NCI-H1694 (cell line): Measurements from ENCODE around the gene URI1.

Experiments
- DNase-seq: peaks from one replicate; lab custom pipeline; 2025; lab: John Stamatoyannopoulos, UW

Gene URI1

DNA sequence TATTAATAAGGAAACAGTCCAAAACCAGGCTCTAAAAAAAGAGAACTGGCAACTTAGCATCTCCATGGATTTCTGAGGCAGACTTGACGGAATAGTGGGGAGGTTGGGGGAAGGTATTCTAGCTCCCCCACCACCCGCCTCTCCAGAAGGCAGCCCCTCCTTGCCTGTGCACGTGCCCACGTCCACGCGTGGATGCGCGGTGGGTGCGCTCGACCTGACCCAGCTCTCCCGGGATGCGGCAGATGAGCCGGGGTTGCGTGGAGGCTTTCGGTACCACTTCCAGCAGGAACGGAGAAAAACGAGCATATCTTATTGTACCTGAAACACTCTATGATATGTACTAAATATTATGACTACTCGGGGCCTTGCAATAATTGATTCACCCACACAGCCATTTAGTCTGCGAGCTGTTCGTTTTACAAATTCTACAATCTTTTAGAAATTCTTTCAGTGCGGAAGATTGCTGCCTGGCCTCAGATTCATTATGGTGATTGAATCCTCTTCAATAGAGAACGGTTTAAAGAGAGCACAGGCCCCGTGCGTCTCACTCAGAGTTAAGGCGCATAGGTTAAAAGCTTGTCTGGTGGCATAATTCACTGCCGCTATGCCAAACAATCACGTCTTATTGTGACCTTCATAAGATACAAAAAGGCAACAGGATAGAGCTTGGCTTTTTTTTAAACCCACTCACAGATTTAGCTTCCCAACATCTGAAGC, 117.9 kb downstream of the URI1 start:
- DNase-seq = no peak

DNA sequence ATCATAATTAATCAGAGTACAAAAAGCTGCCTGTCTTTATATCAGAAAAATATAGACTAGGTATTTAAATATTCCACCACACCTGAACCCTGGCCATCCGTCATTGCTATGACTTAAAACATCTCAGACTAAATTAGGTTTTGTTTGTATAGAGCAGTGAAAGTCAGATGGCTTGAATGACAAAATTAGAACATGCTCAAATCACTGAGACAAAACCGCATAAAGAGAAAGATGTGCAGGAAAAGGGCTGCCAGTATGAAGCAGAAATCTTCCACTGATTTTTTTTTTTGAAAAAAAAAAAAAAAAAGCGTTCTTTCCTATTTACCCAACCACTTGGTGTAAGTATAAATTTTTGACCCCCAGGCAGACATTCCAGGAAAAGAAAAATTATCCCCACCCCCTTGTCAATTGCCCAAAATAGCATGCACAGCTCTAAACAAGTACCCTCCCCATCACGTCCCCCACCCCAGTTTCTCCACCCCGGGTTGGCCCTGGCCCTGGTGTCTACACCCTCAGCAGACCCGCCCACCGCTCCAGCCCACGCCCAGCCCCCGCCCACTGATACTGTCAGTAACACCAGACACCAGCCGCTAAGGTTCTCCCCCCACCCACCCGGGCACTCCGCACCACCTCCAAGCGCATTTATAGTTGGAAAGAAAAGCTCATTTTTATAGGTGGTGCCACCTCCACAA, 118.6 kb downstream of the URI1 start:
- no peak for DNase-seq

DNA sequence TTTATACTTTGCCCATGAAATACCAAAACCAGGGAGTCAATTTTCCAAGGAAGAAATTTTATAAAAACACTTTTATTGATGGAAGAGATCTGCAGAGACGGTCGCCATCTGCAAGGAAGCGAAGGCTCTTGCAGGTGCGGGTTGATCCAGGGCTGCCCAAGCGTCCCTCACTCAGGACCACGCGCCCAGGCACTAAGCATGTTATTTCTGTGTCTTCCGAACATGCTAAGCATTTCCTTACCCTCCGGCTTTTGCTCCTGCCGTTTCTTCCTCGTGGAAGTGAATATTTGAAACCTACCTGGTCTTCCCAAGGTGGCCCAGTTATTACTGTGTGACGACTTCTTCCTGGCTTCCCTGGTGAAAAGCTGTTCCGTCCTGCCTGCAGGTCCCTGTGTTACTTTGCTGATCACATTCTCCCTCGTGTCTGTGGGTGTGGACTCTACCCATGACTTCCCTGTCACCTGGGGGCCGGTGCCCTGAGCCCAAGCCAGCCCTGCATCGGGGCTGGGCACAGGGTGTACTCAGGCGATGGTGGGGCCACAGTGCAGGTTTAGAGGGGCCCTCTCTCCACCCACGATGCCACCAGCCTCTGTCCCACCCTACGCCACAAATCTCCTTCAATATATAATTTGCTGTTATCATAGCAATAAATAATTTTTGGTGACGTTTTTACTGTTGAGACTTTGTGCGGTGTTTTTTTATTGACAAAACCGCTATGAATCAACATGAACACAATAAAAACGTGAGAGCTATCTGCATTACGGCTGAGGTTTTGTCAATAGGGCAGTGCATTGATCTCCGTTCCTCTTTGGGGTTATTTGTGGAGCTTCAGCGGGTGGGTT, 119.4 kb downstream of the URI1 start:
- DNase-seq = no peak

DNA sequence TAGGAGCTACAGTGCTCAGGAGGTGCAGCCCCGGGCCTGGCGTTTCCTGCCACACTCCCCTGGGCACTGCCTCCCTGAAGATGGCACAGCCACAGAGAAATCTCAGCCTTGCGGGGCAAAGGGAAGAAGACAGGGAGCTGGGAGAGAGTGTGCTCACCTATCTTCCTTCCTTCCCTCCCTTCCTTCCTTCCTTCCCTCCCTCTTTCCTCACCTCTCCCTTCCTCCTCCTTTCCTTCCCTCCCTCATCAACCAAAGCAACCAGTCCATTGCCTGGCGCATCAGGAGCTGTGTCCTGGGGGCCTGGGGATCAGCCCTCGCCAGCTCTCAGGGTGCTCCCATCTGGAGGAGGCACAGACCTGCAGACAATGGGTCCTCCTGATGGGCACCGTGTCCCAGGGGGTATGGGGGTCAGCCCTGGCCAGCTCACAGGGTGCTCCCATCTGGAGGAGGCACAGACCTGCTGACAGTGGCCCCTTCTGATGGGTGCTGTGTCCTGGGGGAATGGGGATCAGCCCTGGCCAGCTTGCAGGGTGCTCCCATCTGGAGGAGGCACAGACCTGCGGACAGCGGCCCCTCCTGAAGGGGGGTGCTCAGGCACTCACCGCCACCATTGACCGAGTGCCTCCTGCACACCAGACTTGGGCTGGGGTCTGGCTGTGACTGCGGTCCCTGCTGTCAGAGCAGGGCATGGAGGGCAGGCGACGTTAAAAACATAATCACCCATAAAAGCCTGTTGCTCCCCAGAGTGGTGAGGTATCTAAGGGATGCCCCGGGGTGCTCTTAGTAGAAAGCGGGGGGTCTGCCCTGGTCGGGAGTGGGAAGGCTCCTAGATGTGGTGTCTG, 120.2 kb downstream of the URI1 start:
- DNase-seq = no peak

DNA sequence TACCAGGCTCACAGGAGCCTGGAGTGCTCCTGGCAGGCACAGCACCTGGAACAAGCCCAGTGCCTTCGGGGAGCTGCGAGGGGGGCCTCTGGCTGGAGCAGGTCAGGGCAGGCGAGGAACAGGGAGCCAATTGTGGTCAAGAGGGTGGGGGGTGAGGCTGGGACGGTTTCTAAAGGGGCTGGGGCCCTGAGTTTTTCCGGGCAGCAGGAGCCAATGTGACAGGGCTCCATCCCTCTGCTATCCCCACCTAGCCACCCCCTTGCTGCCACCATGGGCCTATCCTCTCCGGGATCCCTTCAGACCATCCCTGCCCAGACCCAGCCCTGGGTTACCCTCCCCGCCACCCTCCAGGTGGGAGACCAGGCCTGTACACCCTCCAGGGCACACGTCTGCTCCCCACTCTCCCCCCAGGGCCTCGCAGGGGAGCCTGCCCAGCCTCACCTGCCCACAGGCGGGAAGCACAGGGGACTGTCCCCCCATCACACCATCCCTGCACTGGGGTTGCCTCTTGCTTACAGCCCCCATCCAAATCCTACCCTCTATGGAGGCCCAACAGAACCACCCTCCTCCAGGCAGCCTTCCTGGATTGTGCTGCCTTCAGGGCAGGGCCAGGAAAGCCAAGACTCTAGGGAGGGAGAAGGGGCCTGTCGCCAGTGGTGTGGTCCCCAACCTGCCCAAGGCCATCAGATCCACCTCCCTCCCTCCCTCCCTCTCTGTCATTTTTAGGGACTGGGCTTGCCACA, 121.0 kb downstream of the URI1 start:
- DNase-seq = no peak

DNA sequence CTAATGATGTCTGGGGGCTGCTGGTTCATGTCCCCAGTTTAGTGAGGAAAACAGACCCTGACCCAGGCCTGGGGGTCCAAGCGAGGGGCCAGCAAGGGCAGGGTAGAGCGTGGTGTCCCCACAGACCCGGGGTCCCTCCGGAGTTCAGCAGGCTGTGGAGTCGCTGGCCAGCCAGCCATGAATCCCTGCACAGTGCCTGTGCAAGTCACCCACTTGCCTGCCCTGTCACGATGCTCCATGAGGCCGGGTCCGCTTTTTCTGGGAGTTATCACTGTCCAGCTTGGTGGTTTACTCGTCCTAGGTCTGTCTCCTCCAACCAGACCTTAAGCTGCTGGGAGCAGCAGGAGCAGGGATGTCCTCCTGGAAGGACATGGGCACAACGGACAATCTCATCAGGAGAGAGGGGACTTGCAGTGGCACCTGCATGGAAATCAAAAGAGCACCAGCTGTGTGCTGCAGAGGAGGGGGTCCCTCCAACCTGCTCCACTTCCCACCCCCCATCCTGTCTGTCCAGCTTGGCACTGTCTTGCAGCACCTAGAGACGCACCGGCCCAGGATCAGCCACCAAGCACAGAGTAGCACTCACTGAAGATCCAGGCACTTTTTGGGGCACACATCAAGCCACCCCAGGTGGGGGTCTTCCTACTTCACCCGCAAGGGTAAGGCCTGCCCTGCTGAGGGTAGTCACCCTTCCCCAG, 121.8 kb downstream of the URI1 start:
- no peak for DNase-seq

DNA sequence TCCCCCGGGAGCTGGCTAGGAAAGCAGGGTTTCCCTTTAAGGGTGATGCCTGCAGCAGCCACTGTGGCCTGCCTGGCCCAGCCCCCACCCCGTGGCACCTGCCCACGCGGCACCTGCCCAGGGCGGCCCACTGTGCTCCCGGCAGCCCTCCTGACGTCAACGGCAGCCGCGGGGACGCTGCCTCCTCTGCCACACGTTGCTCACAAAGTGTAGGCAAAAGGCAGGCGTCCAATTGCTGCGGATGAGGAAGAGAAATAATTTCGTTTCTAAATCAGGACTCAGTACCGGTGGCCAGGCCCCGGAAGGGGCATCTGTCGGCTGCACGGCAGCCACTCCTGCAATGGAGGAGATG, 122.3 kb downstream of the URI1 start:
- DNase-seq = no peak

DNA sequence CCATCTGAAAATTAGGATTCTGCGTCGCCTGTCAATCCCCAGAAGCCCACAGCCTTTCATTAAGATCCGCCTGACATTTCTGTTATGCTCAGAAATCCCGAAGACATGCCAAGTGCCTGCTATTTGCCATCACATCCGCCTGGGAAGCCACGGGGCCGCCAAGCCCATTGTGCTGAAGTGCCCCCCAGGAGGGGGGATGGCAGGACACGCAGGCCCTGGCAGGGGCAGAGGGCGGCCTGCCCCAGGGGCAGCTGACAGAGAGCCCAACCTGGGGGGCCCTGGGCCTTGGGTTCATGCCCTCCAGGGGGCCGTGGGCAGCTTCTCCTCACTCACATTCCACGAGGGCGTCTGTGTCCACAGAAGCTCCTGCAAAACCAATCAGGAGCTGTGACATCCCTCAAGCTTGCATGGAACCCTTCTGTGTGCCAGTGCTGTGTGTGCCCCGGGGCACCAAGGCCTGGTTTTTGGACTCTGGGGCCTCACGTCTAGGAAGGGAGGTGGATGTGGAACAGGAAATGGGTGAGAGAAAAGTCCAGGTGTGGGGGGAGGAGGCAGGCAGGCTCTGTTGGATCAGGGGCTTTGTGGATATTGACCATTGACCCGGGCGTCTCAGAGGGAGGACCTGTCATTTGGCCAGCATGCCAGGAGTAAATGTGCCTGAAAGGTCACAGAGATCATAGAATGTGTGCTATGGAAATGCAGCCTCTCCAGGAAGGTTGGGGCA, 122.9 kb downstream of the URI1 start:
- DNase-seq = no peak

DNA sequence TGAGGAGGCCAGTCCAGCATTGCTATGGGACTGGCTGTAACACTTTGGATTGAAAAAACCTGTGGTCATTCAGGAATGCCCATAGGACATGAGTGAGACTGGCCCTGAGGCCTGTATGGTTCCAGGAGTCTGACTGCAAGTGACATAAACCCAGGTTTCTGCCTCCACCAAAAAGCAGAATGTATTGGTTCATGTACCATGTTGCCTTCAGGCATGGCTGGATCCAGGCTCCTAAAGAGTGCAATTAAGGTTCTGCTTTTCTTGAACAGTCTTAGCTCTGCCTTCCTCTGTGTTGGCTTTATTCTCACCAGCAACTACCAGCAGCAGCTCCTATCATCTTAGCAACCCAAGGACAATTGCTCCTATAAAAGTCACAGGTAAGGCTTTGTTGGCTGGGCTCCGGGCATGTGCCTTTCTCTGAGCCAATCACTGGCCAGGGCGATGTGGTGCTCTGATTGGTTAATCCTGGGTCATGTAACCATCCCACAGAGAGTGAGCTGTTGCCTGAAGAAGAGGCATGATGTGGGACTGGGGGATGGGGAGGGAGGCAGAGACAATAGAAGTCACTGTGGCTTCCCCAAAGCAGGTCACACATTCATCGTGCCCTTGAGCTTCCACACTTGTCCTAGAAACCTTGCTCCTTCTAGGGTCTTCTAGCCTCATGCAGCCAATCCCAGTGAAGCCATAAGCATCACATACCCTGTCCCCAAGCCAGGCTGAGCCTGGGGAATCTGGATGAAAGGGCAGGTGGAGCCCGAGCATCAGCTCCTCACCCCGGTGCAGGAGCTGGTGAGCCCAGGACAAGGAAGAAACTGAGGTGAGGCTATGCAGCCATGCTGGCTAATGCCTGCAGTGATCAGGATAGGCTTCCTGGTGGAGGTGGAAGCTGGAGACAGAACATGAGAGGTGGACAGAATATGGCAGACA, 123.9 kb downstream of the URI1 start:
- no peak for DNase-seq
